ENCODE data around the gene SAPCD2.

Gene SAPCD2

GRCh38 chr9:137016436-137016835, 53.9 kb downstream of the SAPCD2 start:
- no peak for DNase-seq

DNA sequence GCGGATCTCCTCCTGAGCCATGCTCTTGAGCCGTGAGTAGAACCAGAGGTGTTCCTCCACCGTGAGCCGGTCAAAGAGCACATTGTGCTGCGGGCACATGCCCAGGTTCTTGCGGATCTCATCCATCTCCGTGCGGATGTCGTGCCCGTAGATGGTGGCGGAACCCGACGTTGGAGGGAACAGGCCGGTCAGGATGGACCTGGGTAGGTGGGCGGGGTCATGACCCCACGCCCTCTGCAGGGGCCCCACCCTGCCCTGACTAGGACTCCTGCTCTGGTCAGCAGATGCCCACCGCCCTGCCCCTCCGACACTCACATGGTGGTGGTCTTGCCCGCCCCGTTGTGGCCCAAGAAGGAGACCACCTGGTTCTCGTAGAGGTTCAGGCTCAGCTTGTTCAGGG, 54.4 kb downstream of the SAPCD2 start:
- DNase-seq: no peak

GRCh38 chr9:137015540-137015930, 54.8 kb downstream of the SAPCD2 start:
- DNase-seq: no peak

DNA sequence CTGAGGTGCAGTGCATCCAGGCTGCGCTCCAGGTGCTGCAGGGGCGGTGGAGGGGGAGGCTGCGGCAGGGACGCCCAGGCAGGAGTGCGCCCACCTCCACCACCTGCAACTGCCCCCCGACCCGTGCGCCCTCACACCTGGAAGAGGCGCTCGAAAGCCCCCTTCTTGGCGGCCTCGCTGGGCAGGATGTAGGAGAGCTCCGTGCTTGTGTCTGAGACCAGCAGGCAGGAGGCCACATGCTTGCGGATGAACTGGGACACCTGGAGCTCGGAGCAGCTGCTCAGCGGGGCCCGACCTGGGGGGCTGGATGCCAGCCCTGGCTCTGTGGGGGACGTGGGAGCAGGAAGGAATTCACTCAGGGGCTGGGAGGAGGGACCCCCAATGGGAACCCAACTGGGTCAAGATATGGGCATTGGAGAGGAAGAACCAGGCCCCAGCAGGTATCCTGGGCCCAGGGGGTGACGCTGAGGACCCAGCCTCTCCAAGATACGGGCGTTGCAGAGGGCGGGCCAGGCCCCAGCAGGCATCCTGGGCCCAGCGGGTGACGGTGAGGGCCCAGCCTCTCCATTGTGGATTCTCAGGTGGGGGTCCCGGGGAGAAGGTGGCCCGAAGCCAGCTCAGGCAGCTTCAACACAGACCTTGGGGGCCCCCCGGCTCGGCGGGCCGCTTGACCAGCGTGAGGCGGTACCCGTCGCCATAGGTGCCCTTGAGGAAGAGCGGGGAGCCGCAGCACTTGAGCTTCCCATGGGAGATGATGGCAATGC, 55.4 kb downstream of the SAPCD2 start:
- no peak for DNase-seq

DNA sequence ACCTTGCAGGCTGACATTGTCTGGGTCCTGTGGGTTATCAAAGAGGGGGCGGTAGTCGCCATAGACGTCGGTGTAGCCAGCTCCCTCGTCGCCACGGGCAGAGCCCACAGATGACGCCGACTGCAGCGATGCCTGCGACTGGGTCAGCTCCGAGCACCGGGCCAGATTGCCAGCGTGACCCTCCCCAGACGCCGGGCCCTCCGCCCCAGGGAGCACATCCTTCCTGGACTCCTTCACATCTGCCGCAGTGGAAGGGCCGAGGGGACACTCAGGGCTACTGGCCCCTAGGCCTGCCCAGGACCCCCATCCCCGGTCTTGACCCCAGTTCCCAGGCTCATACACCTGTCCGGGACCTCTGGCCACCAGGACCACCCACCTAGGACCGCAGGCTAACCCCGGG, 56.2 kb downstream of the SAPCD2 start:
- no peak for DNase-seq

- no peak for DNase-seq
Measured at GRCh38 chr9:137013571-137013940, 56.8 kb downstream of the SAPCD2 start.

DNA sequence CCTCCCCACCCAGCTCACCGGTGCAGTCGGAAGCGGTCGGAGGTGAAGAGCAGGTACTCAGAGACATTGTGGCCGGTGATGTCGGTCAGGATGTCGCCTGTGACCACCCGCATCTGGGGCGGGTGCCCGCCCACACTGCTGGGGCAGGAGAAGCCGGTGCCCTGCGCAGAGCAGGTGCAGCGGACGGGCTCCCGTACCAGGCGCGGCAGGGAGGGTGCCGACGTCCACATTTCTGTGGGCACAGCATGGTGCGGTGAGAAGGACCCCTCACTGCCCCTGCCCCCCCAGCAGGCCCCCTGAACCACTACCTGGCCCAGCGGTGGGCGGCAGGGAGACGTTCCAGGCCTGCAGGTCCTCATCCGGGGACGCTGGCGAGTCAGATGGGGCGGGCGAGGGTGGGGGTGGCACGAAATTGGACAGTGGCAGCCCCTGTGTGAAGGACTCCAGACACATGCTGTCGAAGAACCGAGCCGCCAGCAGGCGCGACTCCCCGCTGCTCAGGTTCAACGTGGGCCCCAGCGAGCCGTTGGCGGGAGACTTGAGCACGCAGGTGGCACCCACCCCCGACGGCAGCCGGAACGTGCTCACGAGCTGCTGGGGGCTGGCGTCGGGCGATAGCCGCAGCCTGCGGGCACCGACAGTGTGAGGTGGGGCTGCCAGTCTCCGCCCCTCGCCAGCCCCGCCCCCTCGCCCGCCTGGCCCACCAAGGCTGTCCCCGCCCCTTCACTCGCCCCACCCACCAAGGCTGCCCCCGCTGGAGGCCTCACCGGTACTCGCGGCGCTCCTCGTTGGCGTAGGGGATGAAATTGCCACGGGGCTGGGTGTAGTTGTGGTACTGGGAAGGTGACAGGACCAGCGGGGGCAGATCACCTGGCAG, 57.4 kb downstream of the SAPCD2 start:
- DNase-seq: no peak

All from stimulated activated CD4-positive, alpha-beta T cell treated with anti-CD3 and anti-CD28 coated beads, Interleukin-2, amount 100 ng/mL, for 24 hours (primary cell).